Upper lobe of left lung (tissue), 4 donors: Measurements from ENCODE around the gene CDH13.

Experiments
- EP300 ChIP-seq, 4 donors: sonication (generic); formaldehyde crosslinking; IDR thresholded peaks; one replicate each; pipeline ENCODE4 v1.5.1; 2017; ENCODE audit warnings: antibody characterized with exemption in 4 of 4, control low read depth in 2 of 4
- POLR2A ChIP-seq, 4 donors: fragments of 450-650 bp; IDR thresholded peaks; one replicate each; pipeline ENCODE4 v1.5.1; 2016 to 2017; ENCODE audit warnings: antibody characterized with exemption in 4 of 4, mild to moderate bottlenecking in 2 of 4
- POLR2AphosphoS5 ChIP-seq, 2 donors: sonication (generic); formaldehyde crosslinking; IDR thresholded peaks; one replicate each; pipeline ENCODE4 v1.5.1; 2017; ENCODE audit warnings: antibody characterized with exemption in 2 of 2
- TF ChIP-seq, protein P1 (sequence below), 6 experiments: fragments of 450-650 bp in 4 of 6; fragments of 200-600 bp in 2 of 6; sonication (generic) in 2 of 6; IDR thresholded peaks; one replicate each; pipeline ENCODE4 v1.5.1; 2016 to 2019; ENCODE audit warnings: antibody characterized with exemption in 6 of 6

DNA sequence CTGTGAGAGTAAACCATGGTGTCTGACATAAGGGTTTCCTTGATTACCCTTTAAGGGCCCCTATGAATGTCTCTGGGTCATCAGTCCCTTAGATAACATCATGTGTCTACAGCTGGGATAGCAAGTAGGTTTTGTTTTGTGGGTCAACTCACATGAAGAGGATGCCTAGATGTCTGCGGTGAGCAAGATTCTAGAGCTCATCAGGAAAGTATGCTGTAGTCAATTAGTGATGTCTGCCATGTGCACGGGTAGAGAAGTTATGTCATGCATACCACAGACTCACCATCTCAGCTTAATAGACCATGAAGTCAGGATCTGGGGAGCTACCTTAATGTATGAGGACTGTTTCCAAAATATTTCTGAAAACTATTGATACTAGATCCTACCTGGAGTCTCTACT, 57.5 kb downstream of the CDH13 start:
- TF ChIP-seq, protein P1, sequence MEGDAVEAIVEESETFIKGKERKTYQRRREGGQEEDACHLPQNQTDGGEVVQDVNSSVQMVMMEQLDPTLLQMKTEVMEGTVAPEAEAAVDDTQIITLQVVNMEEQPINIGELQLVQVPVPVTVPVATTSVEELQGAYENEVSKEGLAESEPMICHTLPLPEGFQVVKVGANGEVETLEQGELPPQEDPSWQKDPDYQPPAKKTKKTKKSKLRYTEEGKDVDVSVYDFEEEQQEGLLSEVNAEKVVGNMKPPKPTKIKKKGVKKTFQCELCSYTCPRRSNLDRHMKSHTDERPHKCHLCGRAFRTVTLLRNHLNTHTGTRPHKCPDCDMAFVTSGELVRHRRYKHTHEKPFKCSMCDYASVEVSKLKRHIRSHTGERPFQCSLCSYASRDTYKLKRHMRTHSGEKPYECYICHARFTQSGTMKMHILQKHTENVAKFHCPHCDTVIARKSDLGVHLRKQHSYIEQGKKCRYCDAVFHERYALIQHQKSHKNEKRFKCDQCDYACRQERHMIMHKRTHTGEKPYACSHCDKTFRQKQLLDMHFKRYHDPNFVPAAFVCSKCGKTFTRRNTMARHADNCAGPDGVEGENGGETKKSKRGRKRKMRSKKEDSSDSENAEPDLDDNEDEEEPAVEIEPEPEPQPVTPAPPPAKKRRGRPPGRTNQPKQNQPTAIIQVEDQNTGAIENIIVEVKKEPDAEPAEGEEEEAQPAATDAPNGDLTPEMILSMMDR (IDR thresholded peaks at IDR 0.05): no peak
- no peak for TF ChIP-seq POLR2A (IDR thresholded peaks at IDR 0.05)
- TF ChIP-seq EP300 (IDR thresholded peaks at IDR 0.05): no peak
- no peak for TF ChIP-seq POLR2AphosphoS5 (IDR thresholded peaks at IDR 0.05)
